A673 (cell line): ENCODE results near the gene OSBP2.

Experiments
- CTCF ChIP-seq: fragments of 300-800, 200-600 bp; sonication (generic); conservative IDR thresholded peaks from 2 replicates; pipeline ENCODE4 v1.5.1; 2017; ENCODE audit warnings: low read depth, mild to moderate bottlenecking, antibody characterized with exemption, low read length, moderate library complexity, mixed read lengths
- EZH2 ChIP-seq: fragments of 200-600 bp; sonication (generic); IDR thresholded peaks from 2 replicates; pipeline ENCODE4 v1.6.1; 2017; ENCODE audit warnings: borderline replicate concordance, low read depth, mild to moderate bottlenecking, mixed read lengths, antibody characterized with exemption, low read length; ENCODE audit not compliant: poor library complexity, severe bottlenecking

GRCh38 chr22:30955153-30955552 is 260.5 kb downstream of the OSBP2 start:
- TF ChIP-seq CTCF, result no peak
- no peak for TF ChIP-seq EZH2
